ENCODE measurements around the gene FIS1.

DNA sequence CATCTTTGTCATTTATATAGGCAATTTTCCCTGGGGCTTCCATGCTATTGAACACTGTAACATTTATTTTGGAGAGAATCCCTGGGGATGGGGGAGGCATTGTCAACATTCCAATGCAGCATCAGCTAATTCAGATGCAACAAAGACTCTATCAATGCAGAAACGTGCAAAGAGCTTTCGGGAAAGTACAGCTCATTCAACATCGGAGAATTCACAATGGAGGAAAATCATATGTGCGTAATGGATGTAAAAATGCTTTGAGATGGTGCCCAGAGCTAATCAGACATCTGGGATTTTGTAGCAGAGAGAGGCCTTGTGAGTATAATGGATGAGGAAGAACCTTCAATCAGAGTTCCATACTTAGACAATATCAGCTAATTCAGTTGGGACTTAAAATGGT lies 28.3 kb upstream of the FIS1 start:
- TF ChIP-seq, protein P1, sequence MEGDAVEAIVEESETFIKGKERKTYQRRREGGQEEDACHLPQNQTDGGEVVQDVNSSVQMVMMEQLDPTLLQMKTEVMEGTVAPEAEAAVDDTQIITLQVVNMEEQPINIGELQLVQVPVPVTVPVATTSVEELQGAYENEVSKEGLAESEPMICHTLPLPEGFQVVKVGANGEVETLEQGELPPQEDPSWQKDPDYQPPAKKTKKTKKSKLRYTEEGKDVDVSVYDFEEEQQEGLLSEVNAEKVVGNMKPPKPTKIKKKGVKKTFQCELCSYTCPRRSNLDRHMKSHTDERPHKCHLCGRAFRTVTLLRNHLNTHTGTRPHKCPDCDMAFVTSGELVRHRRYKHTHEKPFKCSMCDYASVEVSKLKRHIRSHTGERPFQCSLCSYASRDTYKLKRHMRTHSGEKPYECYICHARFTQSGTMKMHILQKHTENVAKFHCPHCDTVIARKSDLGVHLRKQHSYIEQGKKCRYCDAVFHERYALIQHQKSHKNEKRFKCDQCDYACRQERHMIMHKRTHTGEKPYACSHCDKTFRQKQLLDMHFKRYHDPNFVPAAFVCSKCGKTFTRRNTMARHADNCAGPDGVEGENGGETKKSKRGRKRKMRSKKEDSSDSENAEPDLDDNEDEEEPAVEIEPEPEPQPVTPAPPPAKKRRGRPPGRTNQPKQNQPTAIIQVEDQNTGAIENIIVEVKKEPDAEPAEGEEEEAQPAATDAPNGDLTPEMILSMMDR (IDR thresholded peaks at IDR 0.05; ENCODE audit: low read depth, low read length, poor library complexity, severe bottlenecking): no peak
- no peak for TF ChIP-seq EZH2phosphoT487 (IDR thresholded peaks at IDR 0.05; ENCODE audit: borderline replicate concordance, low read length)
